Neural cell (in vitro differentiated cells): Measurements from ENCODE around the gene GNG4.

Source experiments
- CTCF ChIP-seq: fragments of 450-650 bp; IDR thresholded peaks from 2 replicates; pipeline ENCODE4 v1.5.1; 2014; ENCODE audit warnings: antibody characterized with exemption, mild to moderate bottlenecking, moderate library complexity; ENCODE audit not compliant: poor library complexity, severe bottlenecking
- EP300 ChIP-seq: fragments of 450-650 bp; conservative IDR thresholded peaks from 2 replicates; pipeline ENCODE4 v1.6.1; 2014; ENCODE audit warnings: antibody characterized with exemption, mild to moderate bottlenecking, moderate library complexity; ENCODE audit not compliant: poor library complexity, severe bottlenecking
- EZH2 ChIP-seq: fragments of 200-600, 300-800 bp; shearing (Covaris generic), sonication (generic); IDR thresholded peaks from 2 replicates; pipeline ENCODE4 v1.6.1; 2014; ENCODE audit warnings: antibody characterized with exemption, low read length, borderline replicate concordance, mild to moderate bottlenecking; ENCODE audit not compliant: insufficient read depth, poor library complexity, severe bottlenecking
- RAD21 ChIP-seq: fragments of 450-650 bp; conservative IDR thresholded peaks from 2 replicates; pipeline ENCODE4 v1.6.1; 2014; ENCODE audit warnings: antibody characterized with exemption, mild to moderate bottlenecking, moderate library complexity
- REST ChIP-seq: IDR thresholded peaks from 2 replicates; pipeline ENCODE4 v1.6.1; 2012; ENCODE audit warnings: borderline replicate concordance
- SMC3 ChIP-seq: fragments of 450-650 bp; conservative IDR thresholded peaks from 2 replicates; pipeline ENCODE4 v1.6.1; 2014; ENCODE audit warnings: antibody characterized with exemption, mild to moderate bottlenecking, moderate library complexity; ENCODE audit not compliant: poor library complexity
- TAF1 ChIP-seq: IDR thresholded peaks from 2 replicates; pipeline ENCODE4 v1.6.1; 2012; ENCODE audit warnings: low read depth

GRCh38 chr1:235624721-235625333 is 24.8 kb downstream of the GNG4 start:
- TF ChIP-seq CTCF (no peak), EP300 (no peak), REST (no peak), EZH2 (no peak), SMC3 (no peak), RAD21 (no peak), TAF1 (no peak)
